ENCODE data around the gene CORO7.
A peak's percentile ranks its signal among the peaks of the same experiment; 100 is the strongest.

The CORO7 gene

DNA sequence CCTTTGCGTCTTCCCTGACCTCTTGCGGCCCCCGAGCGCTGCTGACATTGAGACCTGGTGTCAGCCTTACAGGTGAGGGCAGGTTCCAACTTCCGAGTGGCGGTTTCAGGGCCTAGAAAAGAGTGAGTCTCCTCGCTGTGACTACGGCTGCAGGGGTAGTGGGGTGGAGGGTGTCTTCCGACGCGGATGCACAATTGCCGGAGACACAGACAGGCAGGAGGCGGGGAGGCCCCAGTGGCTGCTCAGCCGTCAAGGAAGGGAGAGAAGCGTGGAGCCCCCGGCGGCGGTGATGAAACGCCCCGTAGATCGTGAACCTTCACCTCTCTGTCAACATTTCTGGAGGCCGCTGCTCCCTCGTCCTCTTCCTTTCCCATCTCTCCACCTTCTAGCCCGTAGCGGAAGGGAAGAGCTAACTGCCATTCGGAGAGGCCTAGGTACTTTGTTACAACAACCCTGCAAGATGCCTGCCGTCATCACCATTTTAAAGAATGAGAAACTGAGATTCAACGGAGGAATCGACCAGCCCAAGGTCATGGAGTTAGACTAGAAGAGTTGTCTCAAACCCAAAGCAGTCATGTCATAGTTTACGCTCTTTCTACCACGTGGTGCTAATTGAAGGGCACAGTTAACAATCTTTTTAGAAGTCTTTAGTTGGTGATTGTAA, 9.8 kb upstream of the CORO7 start:
- DNase-seq: no peak

DNA sequence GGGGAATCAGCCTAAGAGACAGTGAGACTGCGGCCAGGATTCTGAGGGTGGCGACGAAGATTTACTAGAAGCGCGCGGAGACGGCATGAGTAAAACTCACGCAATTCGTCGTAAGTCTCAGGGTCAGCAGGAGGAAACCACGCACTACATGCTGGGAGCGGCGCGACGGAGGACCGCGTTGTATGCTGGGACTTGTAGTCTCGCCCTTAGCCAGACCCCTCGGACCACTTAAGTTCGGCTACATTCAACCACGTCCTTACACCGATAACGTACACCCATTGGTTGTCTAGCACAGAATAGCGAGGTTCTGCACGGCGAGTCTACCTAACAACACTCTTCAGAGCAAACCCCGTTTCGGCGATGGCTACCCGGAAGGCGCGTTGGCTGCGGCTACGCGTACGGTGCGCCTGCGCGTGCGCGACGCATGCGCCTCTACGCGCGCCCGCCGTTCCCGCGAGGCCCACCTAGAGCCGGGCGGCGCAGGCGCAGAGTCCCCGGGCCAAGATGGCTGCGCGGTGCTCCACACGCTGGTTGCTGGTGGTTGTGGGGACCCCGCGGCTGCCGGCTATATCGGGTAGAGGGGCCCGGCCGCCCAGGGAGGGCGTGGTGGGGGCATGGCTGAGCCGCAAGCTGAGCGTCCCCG, 9.1 kb upstream of the CORO7 start, which contains the start of gene DNAJA3:
Gene DNAJA3 (plus strand): TSS at position 491 of the 643 bp plus-strand sequence. CDS start 14 bp downstream, at position 505.
- peak; percentile 89 for DNase-seq

DNA sequence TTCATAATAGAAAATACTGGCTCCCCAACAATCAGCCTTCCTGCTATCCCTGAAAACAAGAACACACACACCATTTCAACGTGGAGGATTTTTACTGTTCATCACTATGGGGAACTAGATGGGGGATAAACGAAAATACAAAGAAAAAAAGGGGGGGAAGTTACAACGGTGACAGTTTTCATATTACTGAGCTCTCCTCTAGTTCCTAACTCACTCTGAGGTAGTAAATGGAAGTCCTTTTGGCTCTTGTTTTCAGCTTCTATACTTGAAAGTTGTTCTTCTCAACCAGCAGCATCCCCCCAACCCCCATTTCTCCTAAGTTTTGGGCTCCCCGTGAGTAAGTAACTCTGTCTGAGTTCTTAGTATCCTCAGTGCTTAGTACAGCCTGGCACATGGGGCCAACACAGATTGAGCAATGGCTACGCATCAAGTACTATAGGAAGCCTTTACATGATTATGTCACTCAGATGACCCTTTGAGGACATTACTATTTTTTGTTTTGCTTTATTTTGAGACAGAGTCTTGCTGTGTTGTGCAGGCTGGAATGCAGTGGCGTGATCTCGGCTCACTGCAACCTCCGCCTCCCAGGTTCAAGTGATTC, 4.2 kb upstream of the CORO7 start:
- DNase-seq: no peak

DNA sequence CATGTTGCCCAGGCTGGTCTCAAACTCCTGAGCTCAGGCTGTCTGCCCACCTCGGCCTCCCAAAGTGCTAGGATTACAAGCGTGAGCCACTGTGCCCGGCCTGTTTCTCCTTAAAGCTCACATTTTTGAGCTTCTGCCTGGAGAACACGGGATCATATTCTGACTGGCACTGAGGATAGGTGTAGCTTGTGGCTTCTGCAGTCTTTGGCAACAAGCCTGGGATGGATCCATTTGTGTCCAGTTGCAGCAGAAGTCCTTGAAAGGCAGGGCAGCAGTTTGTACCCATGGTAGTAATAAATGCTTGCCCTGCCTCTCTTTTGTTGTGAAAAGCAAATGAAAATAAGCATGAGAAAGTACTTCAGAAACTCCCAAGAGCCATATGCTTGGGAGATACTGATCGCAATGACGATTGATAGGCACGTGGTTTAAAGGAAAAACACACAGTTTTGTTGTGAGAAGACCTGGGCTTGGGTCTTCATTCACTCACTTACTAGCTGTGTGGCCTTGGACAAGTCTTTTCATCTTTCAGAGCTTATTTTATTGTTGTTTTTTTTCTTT, 3.1 kb upstream of the CORO7 start:
- no peak for DNase-seq

DNA sequence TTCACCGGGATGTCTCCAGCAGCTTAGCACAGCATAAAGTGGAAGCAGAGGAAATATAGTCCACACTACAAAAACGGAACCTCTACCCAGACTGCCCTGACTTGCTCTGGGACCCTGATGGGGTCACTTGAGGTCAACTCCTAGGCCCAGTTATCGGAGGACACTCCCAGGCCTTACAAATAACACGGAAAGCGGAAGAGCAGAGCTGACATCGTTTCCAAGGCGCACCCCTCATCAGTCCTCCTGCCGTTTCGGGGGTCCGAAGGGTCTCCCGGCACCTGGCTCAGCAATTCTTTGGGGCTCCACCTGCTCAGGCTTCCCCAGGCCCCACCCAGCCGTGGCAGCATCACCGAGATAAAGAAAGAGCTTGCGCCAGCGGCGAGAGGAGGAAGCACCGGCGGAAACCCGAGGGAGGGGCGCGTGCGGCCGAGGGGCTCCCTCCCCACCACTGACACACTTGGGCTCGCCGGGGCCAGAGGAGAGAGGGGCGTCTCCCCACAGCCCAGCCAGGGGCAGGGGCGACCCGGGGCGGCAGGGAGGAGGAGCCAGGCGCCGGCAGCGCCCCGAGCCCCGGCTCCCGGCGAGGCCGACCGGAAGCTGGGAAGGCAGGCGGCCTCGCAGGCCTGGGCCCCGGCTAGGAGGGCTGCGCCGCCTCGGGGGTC, 727 bp downstream of the CORO7 start:
- DNase-seq: peak; percentile 38

DNA sequence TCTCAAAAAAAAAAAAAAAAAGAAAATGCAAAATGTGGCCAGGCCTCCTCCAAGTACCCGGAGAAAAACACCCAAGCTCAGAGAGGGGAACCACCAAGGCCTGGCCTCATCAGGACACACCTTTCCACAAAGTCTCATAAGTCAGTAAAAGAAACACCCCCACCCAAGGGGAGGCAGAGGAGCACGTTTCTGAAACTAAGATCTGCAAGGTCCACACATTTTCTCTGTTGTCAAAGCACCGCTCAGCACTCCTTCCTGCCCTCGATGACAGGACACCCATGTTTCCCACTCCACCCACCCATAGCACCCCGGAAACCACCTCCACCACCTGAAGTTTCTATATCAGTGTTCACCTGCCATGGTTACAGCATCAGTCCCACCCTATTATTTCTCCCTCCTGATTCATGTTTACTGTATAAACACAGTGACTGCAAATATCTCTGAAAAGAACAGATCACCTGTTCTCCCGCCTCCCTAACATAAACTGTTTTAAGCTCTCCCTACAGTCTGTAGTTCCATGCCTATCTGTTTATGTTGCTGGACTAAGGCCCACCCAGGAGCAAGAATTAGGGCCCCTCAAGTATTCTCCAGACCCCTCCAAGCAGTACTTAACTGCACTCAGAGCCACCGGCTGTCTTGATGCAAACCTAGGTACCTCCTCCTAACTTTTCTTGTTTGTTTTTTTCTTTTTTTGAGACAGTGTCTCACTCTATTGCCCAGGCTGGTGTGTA, 2.0 kb downstream of the CORO7 start:
- peak; percentile 65 for DNase-seq

DNA sequence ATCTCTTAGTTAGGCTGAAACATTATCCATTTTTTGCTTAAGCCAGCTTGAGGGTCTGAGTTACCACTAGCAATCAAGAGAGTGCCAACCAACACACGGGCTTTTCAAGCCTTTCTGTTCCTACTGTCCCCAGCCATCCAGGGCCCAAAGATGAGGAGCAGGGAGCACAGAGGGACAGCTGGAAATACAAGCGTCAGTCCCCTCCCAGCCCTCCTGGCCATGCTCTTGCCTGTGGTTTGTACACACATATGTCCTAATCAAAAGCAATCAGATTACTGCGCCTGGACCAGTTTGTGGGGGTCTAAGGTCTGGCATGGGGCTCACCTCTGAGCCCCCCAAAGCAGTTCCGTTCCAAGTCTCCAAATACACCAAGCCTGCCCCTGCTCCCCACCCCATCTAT, 3.5 kb downstream of the CORO7 start:
- no peak for DNase-seq

DNA sequence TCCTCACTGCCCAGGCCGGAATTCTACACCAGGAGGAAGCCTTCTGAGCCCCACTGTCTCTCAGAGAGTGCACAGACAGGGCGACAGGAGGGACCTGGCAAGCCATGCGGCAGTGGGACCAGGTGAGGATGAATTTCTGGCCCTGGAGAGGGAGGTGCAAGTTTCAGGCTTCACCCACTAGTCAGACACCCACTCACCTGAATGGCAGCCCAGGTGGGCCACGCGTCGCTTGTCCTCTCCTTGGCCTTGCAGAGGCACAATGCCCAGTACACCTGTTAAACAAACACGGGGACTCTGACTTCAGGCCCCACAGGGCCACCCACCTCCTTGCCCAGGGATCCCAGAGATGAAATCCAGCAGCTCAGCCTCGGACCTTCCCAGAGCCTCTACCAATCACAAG, 4.2 kb downstream of the CORO7 start:
- DNase-seq: no peak

DNA sequence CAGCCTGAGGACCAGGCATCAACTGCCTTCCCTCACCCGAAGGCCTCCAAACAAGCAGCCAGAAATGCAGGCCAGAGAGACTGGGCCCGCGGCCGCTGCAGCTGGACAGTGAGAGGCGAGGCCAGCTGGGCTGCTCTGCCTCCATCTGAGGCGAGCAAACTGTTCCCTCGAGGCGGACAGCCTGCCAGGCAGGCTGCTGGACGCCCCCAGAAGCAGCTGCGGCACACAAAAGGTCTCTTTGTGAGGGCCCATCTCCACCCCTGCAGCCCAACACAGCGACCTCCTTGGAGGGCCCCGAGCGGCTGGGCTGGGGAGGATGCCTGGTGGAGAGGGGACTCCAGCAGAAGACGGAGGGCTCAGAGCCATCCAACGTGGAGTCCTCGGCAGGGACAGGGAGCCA, 4.7 kb downstream of the CORO7 start:
- DNase-seq: no peak

DNA sequence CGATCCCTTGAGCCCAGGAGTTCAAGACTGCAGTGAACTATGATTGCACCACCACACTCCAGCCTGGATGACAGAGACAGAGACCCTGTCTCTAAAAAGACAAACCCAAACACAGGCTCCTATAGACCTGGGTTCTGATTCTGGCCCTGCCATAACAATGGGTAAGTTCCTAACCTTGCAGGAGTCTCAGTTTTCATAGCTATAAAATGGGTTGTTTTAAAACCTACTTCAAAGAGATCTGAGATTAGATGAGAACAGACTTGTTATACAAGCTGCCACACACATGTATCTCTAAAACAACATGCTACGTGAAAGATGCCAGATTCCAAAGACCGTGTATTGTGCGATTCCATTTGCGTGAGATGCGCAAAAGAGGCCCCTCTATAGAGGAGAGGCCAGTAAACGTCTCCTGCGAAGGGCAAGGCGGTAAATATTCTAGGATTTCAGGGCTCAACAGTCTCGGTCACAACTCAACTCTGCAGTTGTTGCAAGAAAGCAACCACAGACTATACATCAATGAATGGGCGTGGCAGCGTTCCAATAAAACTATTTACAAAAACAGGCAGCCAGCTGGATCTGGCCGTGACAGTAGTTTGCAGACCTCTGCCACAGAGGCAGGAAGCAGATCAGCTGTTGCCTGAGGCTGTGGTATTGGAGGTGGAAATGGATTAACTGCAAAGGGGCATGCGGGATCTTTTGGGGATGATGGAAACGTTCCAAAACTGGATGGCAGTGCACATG, 5.9 kb downstream of the CORO7 start:
- DNase-seq: no peak

DNA sequence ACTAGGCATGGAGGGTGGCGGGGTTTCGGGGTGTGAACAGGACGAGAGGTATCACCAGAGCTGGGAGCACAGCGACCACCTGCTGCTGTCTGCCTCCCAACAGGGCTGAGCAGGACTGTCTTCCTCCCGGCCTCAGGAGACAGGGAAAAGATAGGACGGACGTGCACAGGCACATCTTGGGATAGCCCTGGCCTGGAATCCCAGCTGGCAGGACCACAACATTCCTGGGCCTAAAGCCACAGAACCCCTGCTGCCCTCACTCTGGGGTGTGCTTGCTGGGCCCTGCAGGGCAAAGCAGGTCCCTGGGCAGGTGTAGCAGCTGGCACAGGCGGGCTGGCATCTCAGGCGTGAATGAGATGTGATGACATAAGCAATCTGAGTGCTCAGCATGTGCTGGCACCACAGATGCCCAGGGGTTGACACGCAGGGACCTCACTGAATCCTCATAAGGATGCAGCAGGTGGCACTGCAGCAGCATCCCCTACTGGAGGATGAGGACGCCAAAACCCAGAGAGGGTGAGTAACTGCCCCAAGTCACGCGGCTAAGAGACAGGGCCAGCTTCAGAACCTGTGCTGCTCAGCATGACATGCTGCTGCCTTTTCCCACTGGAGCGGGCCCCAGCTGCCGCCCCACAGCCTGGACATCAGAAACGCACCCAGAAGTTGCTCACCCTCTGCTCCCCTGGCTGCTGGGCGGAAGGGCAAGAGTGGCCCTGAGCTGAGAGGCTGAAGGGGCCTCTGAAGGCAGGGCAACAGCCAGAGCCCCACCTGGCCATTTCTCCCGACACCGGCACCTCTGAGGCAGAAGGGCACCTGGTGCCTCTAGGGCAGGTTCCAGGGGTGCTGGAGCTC, 7.1 kb downstream of the CORO7 start:
- no peak for DNase-seq

DNA sequence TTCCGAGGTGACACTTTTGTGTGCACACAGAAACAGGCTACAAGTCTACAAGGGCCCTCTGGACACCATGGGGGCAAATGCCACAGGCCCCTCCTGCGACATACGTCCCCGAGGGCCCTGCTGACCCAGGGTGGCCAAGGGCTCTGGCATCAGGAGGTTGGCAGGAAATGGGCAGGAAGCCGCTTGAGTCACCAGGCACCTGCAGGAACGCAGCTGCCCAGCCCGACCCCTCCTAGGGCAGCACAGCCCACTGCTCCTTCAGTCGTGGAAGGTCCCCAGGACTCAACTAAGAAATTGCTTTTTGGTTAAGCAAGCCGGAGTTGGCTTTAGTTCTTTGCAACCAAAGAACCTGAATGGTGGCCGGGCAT, 8.1 kb downstream of the CORO7 start:
- DNase-seq: no peak

DNA sequence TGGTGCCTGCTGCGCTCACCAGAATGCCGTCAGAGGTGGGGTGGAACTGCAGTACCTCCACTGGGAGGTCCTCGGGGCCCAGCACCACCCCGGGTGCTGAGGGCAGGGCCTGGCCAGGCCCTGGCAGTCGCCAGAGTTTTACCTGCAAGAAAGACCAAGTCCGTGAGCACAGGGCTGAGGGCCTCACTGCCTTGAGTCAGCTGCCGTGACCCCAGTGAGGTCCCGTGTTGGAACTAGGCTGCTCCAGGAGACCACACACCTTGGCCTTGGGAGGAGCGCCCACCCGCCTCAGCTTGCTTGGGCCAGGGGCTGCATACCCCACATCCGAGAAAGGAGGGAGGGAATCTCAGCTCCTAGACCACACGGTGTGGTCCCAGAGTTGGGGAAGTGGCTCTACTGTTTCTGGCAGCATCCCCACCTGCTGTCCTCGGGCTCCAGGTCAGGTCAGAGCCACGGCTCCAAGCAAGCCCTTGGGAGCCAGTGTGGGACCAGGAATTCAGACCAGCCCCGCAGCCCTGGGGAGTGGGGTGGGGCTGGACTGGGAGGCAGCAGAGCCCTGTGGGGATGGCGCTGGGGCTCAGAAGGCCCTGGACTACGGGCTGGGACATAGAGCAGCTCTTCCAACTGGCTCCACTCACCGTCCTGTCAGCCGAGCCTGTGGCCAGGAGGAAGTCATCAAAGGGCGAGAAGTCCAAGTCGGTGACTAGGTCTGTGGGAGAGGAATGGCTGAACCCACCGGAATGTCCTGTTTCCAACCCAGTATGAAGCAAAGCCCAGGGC, 8.7 kb downstream of the CORO7 start:
- no peak for DNase-seq

DNA sequence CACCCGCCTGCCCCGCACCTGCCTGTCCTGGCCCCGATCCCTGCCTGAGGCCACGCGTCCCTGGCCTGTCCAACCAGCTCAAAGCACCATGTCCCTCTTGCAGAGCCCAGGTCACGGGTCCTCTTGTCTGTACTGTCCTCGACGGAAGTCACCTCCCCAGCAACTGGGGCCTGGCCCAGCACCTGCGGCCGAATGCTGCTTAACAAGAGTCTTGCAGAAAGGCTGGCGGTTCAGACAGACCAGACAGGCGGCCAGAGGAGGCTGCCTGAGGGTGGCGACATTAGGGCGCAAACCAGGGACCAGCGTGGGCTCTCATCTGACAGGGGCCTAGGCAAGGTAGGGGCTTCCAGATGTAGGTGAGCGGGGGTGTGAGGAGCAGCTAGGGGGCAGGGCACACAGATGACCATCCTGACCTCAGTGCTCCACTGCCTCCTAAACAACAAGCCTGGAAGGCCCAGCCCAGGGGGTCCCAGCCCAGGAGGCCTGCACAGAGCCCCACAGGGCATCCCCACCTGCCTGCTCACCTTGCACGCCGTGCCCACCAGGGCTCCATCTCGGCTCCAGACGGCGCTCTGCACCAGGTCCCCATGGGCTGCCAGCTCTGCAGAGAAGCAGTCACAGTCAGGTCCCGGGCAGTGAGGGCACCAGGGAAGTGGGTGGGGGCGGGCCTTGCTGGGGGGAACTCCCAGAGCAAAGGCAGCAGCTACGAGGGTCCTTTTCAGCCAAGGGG, 11.3 kb downstream of the CORO7 start:
- DNase-seq: no peak

DNA sequence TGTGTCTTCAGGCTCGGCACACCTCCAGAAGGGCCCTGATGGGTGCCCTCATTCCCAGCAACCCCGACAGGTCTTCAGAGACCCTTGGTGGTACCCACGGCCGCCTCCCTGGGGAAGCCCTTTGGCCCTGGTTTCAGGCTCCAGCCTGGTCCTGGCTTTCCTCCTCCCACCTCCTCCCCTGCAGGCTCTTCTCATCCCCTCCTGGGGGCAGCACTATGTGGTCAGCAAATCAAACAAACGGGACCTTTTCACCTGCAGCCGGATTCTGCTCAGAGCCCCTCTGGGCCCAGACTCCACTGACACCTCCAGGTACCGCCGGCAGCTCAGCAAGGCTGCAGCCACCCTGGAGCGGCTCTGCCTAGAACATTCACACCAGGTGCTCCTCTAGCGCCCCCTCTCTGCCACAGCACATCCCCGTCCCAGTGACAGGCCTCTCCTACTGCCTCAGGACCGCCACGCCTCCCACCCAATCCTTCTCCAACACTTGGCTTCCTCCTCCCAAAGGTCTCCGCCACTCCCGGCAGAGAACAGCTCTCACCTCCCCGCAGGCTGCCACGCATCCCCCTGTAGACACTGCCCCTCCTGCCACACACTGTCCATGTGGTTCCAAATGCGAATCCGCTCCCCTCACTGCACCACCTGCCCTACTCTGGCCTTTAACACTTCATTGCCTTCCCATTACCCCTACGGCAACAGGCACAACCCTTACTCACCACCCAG, 12.0 kb downstream of the CORO7 start:
- no peak for DNase-seq

DNA sequence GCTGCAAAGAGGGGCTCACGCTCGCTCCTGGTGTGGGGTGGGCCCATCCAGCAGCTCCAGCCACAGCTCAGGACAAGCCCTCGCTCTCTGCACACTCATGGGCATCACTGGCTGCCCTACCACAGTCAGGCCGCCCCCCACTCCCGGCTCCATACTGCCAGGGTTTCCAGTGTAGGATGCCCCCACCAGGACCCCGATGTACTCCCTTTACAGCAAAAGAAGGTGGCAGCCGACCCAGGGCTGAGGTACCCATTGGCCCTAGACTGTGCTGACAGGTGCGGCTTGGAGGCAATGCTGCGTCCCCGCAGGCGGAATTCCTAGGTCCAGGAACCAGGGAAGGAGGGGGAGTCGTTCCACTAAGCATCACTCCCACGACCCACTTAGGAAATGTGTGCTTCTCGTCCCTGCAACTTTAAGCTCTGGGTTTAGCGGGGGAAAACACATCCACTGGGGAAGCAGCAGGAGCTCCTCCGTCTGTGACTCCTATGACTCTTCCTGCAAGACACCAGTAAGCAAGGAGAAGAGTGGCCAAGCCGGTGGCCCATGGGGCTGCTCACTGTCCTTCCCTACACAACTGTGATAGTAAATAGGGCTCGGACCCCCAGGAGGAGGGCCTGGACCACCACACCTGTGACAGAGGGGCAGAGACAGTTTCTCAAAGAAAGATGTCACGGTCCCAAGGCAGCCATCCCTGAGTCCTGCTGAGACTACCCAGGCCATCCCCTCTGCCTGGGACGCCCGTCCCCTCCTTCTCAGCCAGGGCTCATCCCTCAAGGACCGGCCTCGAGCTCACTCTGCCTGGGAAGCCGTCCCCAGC, 13.1 kb downstream of the CORO7 start:
- no peak for DNase-seq

DNA sequence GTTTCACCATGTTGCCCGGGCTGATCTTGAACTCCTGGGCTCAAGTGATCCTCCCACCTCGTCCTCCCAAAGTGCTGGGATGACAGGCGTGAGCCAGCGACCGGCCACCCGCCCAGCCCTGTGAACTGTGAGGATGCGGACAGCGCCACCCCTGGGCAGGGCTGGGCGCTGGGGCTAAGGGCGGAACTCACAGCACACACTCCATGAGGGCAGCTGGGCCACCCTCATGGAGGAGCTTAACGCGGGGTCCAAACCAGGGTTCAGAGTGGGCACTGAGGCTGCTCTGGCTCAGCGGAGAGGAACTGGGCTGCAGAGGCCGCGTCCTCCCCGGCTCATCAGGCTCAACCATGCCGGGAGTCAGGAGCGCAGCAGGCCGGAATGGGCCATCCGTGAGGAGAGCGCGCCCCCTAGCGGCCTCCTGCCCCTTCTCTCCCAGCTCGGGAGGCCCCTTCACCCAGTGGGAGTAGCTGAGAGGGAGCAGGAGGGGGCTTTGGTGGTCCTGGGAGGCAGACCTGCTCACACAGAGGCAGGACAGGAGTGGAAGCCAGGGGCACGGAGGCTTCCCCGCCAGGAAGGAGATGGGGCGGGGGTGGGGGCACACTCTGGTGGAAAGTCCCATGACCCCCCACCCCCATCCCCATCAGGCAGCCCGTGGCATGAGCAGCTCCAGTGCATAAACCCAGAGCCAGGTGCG, 13.8 kb downstream of the CORO7 start:
- peak; percentile 53 for DNase-seq
